HEK293 (cell line): ENCODE measurements around the gene GPSM1.
A peak's percentile ranks its signal among the peaks of the same experiment; 100 is the strongest.

Experiments
- BCL11A ChIP-seq: fragments of 450-650 bp; formaldehyde crosslinking; IDR thresholded peaks from 2 replicates; pipeline ENCODE4 v1.5.1; 2016; ENCODE audit warnings: low read depth, missing biosample characterization, missing genetic modification characterization
- HOXA7 ChIP-seq: sonication (generic); formaldehyde crosslinking; IDR thresholded peaks from 2 replicates; pipeline ENCODE4 v1.8.1; 2022; ENCODE audit warnings: missing genetic modification reagents, borderline replicate concordance
- SP2 ChIP-seq: fragments of 450-650 bp; formaldehyde crosslinking; IDR thresholded peaks from 2 replicates; pipeline ENCODE4 v1.5.1; 2016; ENCODE audit warnings: missing biosample characterization, missing genetic modification characterization
- ZBTB7A ChIP-seq: fragments of 450-650 bp; formaldehyde crosslinking; IDR thresholded peaks from 2 replicates; pipeline ENCODE4 v1.5.1; 2016; ENCODE audit warnings: low read depth, missing biosample characterization, missing genetic modification characterization
- ZFP3 ChIP-seq: fragments of 450-650 bp; formaldehyde crosslinking; IDR thresholded peaks from 2 replicates; pipeline ENCODE4 v1.5.1; 2016; ENCODE audit warnings: low read depth, missing biosample characterization, missing genetic modification characterization
- ZNF416 ChIP-seq: fragments of 450-650 bp; formaldehyde crosslinking; IDR thresholded peaks from 2 replicates; pipeline ENCODE4 v1.5.1; 2016; ENCODE audit warnings: missing biosample characterization, missing genetic modification characterization
- ZNF530 ChIP-seq: fragments of 450-650 bp; formaldehyde crosslinking; IDR thresholded peaks from 2 replicates; pipeline ENCODE4 v1.5.1; 2016; ENCODE audit warnings: low read depth, missing biosample characterization, missing genetic modification characterization
- ZNF544 ChIP-seq: fragments of 450-650 bp; formaldehyde crosslinking; IDR thresholded peaks from 2 replicates; pipeline ENCODE4 v1.5.0; 2017; ENCODE audit warnings: missing biosample characterization, missing genetic modification characterization
- ZNF610 ChIP-seq: fragments of 450-650 bp; formaldehyde crosslinking; IDR thresholded peaks from 2 replicates; pipeline ENCODE4 v1.5.1; 2016; ENCODE audit warnings: missing biosample characterization, missing genetic modification characterization, borderline replicate concordance
- ZNF670 ChIP-seq: fragments of 450-650 bp; formaldehyde crosslinking; IDR thresholded peaks from 2 replicates; pipeline ENCODE4 v1.5.1; 2016; ENCODE audit warnings: missing biosample characterization, missing genetic modification characterization, low read depth
- ZNF830 ChIP-seq: fragments of 450-650 bp; IDR thresholded peaks from 2 replicates; pipeline ENCODE4 v1.5.0; 2018; ENCODE audit warnings: missing biosample characterization, missing genetic modification characterization, low read depth, mild to moderate bottlenecking, moderate library complexity
- TF ChIP-seq, protein P1 (sequence below): fragments of 450-650 bp; formaldehyde crosslinking; IDR thresholded peaks from 2 replicates; pipeline ENCODE4 v1.5.1; 2016; ENCODE audit warnings: missing biosample characterization, missing genetic modification characterization

DNA sequence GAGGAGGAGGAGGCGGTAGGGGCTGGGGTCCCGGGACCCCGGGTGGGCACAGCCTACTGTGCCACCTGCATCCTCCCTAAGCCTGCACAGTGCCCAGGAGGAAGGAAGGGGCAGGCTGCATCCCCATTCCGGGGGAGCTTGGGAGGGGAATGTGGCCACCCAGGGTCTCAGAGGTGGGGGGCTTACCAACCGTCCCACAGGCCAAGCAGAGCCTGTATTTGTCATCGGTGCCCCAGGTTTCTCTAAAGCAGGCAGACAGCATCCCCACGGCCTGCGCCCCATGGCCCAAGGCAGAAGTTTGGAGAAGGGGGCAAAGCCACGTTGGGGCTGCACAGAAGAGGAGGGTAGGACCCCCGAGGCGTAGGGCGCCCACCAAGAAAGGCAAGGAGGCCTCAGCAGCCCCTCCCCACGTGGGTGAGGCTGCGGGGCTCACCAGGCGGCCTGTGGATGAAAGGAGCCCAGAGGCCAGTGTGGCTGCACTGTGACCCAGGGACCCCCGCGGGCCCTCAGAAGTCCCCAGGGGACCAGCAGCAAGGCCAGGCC, 507 bp upstream of the GPSM1 start:
- TF ChIP-seq, protein P1, sequence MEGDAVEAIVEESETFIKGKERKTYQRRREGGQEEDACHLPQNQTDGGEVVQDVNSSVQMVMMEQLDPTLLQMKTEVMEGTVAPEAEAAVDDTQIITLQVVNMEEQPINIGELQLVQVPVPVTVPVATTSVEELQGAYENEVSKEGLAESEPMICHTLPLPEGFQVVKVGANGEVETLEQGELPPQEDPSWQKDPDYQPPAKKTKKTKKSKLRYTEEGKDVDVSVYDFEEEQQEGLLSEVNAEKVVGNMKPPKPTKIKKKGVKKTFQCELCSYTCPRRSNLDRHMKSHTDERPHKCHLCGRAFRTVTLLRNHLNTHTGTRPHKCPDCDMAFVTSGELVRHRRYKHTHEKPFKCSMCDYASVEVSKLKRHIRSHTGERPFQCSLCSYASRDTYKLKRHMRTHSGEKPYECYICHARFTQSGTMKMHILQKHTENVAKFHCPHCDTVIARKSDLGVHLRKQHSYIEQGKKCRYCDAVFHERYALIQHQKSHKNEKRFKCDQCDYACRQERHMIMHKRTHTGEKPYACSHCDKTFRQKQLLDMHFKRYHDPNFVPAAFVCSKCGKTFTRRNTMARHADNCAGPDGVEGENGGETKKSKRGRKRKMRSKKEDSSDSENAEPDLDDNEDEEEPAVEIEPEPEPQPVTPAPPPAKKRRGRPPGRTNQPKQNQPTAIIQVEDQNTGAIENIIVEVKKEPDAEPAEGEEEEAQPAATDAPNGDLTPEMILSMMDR = no peak
- no peak for TF ChIP-seq HOXA7 (CRISPR knock-in tag)
- no peak for TF ChIP-seq ZNF830
- no peak for TF ChIP-seq ZNF530 (tag by site-specific recombination)
- peak; percentile 80 for TF ChIP-seq ZBTB7A (tag by site-specific recombination)
- no peak for TF ChIP-seq ZNF544 (tag by site-specific recombination)
- TF ChIP-seq ZNF610 (tag by site-specific recombination) = no peak
- peak; percentile 46; the same call in 1 of the 2 replicates for TF ChIP-seq BCL11A (tag by site-specific recombination)
- TF ChIP-seq SP2 (tag by site-specific recombination) = no peak; the same call in 1 of the 2 replicates
- TF ChIP-seq ZFP3 (tag by site-specific recombination) = no peak
- no peak for TF ChIP-seq ZNF670 (tag by site-specific recombination)
- TF ChIP-seq ZNF416 (tag by site-specific recombination) = no peak
